ENCODE data around the gene NISCH.

- TF ChIP-seq, protein P1, sequence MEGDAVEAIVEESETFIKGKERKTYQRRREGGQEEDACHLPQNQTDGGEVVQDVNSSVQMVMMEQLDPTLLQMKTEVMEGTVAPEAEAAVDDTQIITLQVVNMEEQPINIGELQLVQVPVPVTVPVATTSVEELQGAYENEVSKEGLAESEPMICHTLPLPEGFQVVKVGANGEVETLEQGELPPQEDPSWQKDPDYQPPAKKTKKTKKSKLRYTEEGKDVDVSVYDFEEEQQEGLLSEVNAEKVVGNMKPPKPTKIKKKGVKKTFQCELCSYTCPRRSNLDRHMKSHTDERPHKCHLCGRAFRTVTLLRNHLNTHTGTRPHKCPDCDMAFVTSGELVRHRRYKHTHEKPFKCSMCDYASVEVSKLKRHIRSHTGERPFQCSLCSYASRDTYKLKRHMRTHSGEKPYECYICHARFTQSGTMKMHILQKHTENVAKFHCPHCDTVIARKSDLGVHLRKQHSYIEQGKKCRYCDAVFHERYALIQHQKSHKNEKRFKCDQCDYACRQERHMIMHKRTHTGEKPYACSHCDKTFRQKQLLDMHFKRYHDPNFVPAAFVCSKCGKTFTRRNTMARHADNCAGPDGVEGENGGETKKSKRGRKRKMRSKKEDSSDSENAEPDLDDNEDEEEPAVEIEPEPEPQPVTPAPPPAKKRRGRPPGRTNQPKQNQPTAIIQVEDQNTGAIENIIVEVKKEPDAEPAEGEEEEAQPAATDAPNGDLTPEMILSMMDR (conservative IDR thresholded peaks at IDR 0.05; ENCODE audit: low read length) = no peak
- no peak for TF ChIP-seq EZH2phosphoT487 (IDR thresholded peaks at IDR 0.05; ENCODE audit: borderline replicate concordance)
Measured at GRCh38 chr3:52518723-52519444, 63.5 kb downstream of the NISCH start.
